Epithelial cell of esophagus (primary cell): Measurements from ENCODE around the gene AP3B1.
A peak's percentile ranks its signal among the peaks of the same experiment; 100 is the strongest.

Source experiments
- DNase-seq: peaks from one replicate; pipeline ENCODE4 v3.0.0; 2010; ENCODE audit warnings: low read depth
- H3K4me3 ChIP-seq: 2 replicates; pipeline ENCODE4 v1.5.1; 2011; ENCODE audit warnings: mild to moderate bottlenecking, low read length, control low read depth
- TF ChIP-seq, protein P1 (sequence below): IDR thresholded peaks from 2 replicates; pipeline ENCODE4 v1.5.1; 2011; ENCODE audit warnings: low read depth, mild to moderate bottlenecking, low read length, control low read depth, inconsistent platforms; ENCODE audit not compliant: insufficient read depth; ENCODE audit errors: missing control alignments

Gene AP3B1

DNA sequence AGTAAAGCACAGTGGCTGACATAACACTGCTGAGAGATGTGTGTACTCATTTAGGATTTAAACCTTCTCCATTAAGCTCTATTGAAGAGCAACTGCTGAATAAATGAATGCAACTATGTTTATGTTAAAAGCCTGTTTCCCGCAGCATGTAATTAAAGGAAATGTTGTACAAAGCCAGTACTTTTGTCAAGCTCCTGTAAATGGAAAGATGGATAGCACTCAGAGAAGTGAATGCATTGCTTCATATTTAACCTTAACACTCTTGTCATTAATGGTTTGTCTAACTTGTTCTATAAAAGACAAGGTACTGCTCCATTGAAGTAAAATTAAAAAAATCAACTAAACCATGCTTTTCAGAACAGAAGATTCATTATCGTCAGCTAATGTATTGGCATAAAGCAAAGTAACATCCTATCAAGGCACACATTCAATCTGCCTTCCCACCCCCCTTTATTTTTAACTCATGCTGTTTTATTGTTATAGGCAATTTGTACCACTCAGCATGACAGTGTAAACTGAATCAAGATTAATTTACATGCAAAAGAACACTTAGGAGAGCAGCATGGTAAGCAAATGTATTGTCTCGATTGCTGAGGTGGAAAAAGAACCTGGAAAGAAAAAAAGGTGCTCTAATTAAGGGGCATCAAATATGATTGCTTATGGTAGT is 277.5 kb downstream of the AP3B1 start:
- H3K4me3 ChIP-seq = no peak overlapping the region
- TF ChIP-seq, protein P1, sequence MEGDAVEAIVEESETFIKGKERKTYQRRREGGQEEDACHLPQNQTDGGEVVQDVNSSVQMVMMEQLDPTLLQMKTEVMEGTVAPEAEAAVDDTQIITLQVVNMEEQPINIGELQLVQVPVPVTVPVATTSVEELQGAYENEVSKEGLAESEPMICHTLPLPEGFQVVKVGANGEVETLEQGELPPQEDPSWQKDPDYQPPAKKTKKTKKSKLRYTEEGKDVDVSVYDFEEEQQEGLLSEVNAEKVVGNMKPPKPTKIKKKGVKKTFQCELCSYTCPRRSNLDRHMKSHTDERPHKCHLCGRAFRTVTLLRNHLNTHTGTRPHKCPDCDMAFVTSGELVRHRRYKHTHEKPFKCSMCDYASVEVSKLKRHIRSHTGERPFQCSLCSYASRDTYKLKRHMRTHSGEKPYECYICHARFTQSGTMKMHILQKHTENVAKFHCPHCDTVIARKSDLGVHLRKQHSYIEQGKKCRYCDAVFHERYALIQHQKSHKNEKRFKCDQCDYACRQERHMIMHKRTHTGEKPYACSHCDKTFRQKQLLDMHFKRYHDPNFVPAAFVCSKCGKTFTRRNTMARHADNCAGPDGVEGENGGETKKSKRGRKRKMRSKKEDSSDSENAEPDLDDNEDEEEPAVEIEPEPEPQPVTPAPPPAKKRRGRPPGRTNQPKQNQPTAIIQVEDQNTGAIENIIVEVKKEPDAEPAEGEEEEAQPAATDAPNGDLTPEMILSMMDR = no peak
- no peak for DNase-seq

DNA sequence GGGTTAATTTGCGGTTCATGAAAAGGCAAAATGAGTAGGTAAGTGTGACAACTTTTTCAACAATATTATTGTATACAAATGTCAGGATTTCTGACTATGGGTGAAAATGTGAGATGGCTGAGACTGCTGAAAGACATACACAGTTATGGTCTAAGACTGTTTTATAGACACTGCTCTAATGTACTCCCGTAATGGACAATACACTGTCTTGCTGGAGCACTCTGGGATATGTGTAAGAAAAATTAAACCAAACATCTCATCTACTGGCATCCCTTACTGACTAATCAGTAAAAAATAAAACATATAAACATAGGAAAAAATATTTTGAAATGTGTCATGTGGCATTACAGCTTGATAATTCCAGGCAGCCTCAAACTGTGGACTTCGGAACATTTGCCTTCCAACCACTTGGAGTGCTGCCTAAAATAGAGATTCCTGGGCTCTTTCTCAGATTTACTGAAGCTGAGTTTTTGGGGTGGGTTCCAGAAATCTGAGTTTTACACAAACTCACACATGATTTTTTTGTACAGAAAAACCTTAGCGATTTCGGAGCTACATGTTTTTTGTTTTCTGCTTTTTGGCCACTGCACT is 284.5 kb downstream of the AP3B1 start:
- H3K4me3 ChIP-seq = no peak overlapping the region
- TF ChIP-seq, protein P1 = no peak
- no peak for DNase-seq

DNA sequence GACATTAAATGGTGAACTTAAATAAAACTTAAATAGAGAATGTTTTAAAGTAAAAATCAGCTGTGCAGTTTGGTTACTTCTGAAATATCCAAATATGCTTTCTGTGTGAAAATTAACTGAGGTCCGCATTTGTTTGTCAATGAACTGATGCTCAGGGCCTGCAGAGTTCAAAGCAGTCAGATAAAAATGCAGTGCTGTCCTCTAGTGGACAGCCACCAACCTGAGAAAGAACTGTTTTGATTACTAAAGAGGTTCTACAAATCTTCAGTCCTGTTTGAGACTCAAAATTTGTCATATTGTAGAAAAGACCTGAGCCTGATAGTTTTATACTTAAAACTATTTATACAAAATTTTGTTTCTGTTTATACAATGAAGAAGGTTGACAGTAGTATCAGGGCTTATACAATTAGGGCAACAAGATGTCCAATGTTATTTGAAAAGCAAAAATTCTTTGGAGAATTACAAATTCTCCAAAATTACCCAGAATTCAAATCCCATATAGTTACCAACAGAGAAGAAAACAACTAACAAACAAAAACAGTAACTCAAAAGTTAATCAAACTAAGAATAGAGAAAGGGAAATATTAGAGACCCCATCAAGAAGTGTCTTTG is 286.0 kb downstream of the AP3B1 start:
- DNase-seq = peak; percentile 56
- H3K4me3 ChIP-seq = no peak overlapping the region
- TF ChIP-seq, protein P1 = peak; percentile 84

DNA sequence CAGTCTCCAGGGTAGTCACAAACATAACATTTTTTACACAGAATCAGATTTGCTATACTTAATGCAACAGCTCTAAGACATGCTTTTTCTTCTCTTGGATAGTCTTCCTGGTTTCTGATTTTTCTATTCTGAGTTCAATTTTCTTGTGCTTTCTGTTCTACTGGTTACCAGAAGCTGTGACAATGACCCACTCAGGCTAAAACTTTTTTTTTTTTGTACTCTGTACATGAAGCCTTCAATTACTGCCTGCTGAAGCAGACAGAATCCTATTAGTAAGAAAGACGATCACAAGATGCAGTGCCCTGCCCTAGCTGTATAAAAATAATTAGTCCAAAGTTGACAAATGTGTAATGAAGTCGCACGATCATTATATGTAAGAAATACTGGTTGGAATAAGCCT is 287.3 kb downstream of the AP3B1 start:
- DNase-seq = no peak
- TF ChIP-seq, protein P1 = no peak
- H3K4me3 ChIP-seq = no peak overlapping the region

DNA sequence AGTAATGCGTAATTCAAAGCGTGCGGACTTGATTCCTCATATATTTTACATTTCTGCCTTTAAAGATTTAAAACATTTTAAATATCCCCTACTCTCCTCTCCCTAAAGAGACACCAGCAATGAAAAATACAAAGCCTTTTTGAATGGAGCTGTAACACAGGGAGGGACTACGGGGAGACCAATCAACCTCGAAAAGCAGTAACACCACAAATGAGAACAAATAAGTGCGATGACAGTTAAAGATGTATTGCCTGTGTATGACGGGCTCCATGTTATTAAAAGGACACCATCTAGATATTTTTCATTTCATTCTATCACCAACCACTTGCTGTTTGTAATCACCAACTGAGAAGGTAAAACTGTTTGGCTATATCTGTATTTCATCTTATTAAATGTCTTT is 288.0 kb downstream of the AP3B1 start:
- no peak for DNase-seq
- TF ChIP-seq, protein P1 = no peak
- H3K4me3 ChIP-seq = no peak overlapping the region

DNA sequence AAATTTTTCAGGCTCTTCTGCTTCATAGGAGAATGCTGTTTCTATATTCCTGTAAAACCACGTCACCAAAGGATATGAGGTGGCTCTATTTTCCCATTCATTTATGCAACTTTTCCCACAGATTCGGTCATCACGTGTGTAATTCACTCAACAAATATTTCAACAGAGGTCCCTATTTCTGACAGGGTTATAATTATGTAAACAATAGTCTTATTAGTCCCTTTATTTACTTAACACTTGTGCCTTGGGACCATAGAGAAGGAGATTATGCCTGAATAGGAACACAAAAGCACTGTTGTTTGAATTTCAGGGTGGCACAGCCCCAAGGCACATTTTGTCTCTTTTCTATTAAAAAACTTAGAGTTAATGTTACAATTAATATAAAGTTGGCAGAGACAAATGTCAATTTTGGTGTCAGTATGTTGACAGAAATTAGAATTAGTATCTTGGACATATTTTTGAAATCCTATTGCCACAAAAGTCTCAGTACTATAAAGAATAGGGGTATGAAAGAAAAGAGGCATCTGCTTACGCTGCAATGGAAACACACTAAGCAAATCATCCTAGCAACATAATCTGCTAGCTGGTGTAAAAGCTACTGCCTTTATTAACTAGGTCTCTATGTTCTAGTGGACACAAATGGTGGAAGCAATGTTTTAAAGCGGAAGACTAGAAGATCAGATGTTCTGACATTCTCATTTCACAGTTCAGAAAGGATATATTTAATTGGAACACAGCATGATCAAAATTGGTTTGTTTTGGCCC is 289.3 kb downstream of the AP3B1 start:
- peak; percentile 45 for DNase-seq
- TF ChIP-seq, protein P1 = no peak
- H3K4me3 ChIP-seq = no peak overlapping the region
